Measurements from ENCODE around the gene STXBP2. TPM values are rescaled to one million over a fixed set of nuclear protein-coding genes. Genes with fewer than 3 reads are reported as not detected.
A peak's percentile ranks its signal among the peaks of the same experiment; 100 is the strongest.

STXBP2 gene
- total RNA-seq, 3 donors from 2014 or later (not counting 1 experiment from before 2014, with no cell fraction given): 366 to 409 (median 384) TPM

- peaks cover 0 to 3% of the 10 kb centered on the region in 2 donors for H3K9me3 Mint-ChIP-seq
- H3K4me3 Mint-ChIP-seq: no peak overlapping the region
- H3K4me3 ChIP-seq (ENCODE audit: low read length): no peak overlapping the region
- intact Hi-C loops (cut with micrococcal nuclease): no loop called here
- H3K36me3 Mint-ChIP-seq: no peaks in the 10 kb centered on the region
- peaks cover 0 to 8% of the 10 kb centered on the region in 2 donors for H3K4me1 Mint-ChIP-seq
- no peak overlapping the region for H3K27ac Mint-ChIP-seq
- peaks cover 8 to 19% of the 10 kb centered on the region in 2 donors for H3K27me3 Mint-ChIP-seq (ENCODE audit: low read depth in 2 of 2)
- H3K27me3 ChIP-seq (ENCODE audit: control insufficient read depth, insufficient read depth, low read length): peaks cover 3% of the 10 kb centered on the region
- no peak overlapping the region for H3K27ac ChIP-seq (ENCODE audit: low read length)
- H3K36me3 ChIP-seq (ENCODE audit: control insufficient read depth, insufficient read depth, low read length): no peaks in the 10 kb centered on the region
- TF ChIP-seq CTCF (IDR thresholded peaks at IDR 0.05): no peak
- WGBS (ENCODE audit: insufficient coverage): 89% methylated on average over 11 of the region's 11 CpGs
- no peaks in the 10 kb centered on the region for H3K4me1 ChIP-seq (ENCODE audit: control insufficient read depth, insufficient read depth, low read length)
- ATAC-seq (no peak), DNase-seq (no peak)
- H3K9me3 ChIP-seq (ENCODE audit: control insufficient read depth, insufficient read depth, low read length): peaks cover 4% of the 10 kb centered on the region
These were observed 33.9 kb upstream of the STXBP2 start for GRCh38 chr19:7602935-7603497.

- Mint-ChIP-seq H3K4me3 (no peak overlapping the region), H3K4me1 (peaks cover 0 to 8% of the 10 kb centered on the region in 2 donors), H3K36me3 (no peaks in the 10 kb centered on the region), H3K27ac (no peak overlapping the region), H3K9me3 (peaks cover 0 to 3% of the 10 kb centered on the region in 2 donors), H3K27me3 (ENCODE audit: low read depth in 2 of 2) (peaks cover 0 to 16% of the 10 kb centered on the region in 2 donors)
- H3K27me3 ChIP-seq (ENCODE audit: control insufficient read depth, insufficient read depth, low read length): no peaks in the 10 kb centered on the region
- no peaks in the 10 kb centered on the region for H3K36me3 ChIP-seq (ENCODE audit: control insufficient read depth, insufficient read depth, low read length)
- 92% methylated on average over 9 of the region's 9 CpGs for WGBS (ENCODE audit: insufficient coverage)
- no peak overlapping the region for H3K4me3 ChIP-seq (ENCODE audit: low read length)
- no peak for TF ChIP-seq CTCF (IDR thresholded peaks at IDR 0.05)
- ATAC-seq (no peak), DNase-seq (no peak)
- H3K9me3 ChIP-seq (ENCODE audit: control insufficient read depth, insufficient read depth, low read length): peaks cover 4% of the 10 kb centered on the region
- no peak overlapping the region for H3K27ac ChIP-seq (ENCODE audit: low read length)
- intact Hi-C loops (cut with micrococcal nuclease): no loop called here
- H3K4me1 ChIP-seq (ENCODE audit: control insufficient read depth, insufficient read depth, low read length): no peaks in the 10 kb centered on the region
These were observed 33.0 kb upstream of the STXBP2 start for GRCh38 chr19:7603919-7604318.

GRCh38 chr19:7605490-7606222, 31.3 kb upstream of the STXBP2 start:
- Histone ChIP-seq H3K27ac (ENCODE audit: low read length) (no peak overlapping the region), H3K4me3 (ENCODE audit: low read length) (no peak overlapping the region), H3K9me3 (ENCODE audit: control insufficient read depth, insufficient read depth, low read length) (peaks cover 4% of the 10 kb centered on the region), H3K36me3 (ENCODE audit: control insufficient read depth, insufficient read depth, low read length) (no peaks in the 10 kb centered on the region), H3K27me3 (ENCODE audit: control insufficient read depth, insufficient read depth, low read length) (no peaks in the 10 kb centered on the region), H3K4me1 (ENCODE audit: control insufficient read depth, insufficient read depth, low read length) (no peaks in the 10 kb centered on the region)
- ATAC-seq: peak; percentile 35 to 80 (median 67)
- WGBS (ENCODE audit: insufficient coverage): 74% methylated on average over 9 of the region's 14 CpGs
- peaks cover 0 to 16% of the 10 kb centered on the region in 2 donors for H3K27me3 Mint-ChIP-seq (ENCODE audit: low read depth in 2 of 2)
- H3K36me3 Mint-ChIP-seq: no peaks in the 10 kb centered on the region
- peak in 1 of 2 donors; percentile 51 for DNase-seq
- H3K9me3 Mint-ChIP-seq: peaks cover 0 to 3% of the 10 kb centered on the region in 2 donors
- peak overlapping the region in 1 of 2 donors; percentile 47 for H3K27ac Mint-ChIP-seq
- intact Hi-C loops (cut with micrococcal nuclease): no loop called here
- TF ChIP-seq CTCF (IDR thresholded peaks at IDR 0.05): no peak
- peaks cover 0 to 8% of the 10 kb centered on the region in 2 donors for H3K4me1 Mint-ChIP-seq
- no peak overlapping the region for H3K4me3 Mint-ChIP-seq
